Rectal smooth muscle tissue (tissue), 1 donor: ENCODE data around the gene RNF207.
"Not testable (repeated sequence)": the region's sequence is repeated elsewhere in the genome, so short reads cannot be mapped to it uniquely, and the experiment has no call there.

Experiments used
- H3K27ac ChIP-seq: one replicate; pipeline ENCODE4 v1.7.0; 2013; ENCODE audit warnings: low read depth, low read length, inconsistent platforms
- H3K27me3 ChIP-seq: one replicate; pipeline ENCODE4 v1.7.0; 2013; ENCODE audit warnings: low read length; ENCODE audit not compliant: control insufficient read depth, insufficient read depth
- H3K36me3 ChIP-seq: one replicate; pipeline ENCODE4 v1.7.0; 2013; ENCODE audit warnings: low read length; ENCODE audit not compliant: control insufficient read depth, insufficient read depth
- H3K4me1 ChIP-seq: one replicate; pipeline ENCODE4 v1.7.0; 2013; ENCODE audit warnings: low read length; ENCODE audit not compliant: control insufficient read depth, insufficient read depth
- H3K4me3 ChIP-seq: one replicate; pipeline ENCODE4 v1.7.0; 2013; ENCODE audit warnings: low read length
- H3K9ac ChIP-seq: one replicate; pipeline ENCODE4 v1.7.0; 2013; ENCODE audit warnings: low read length

The RNF207 gene

GRCh38 chr1:6210591-6211355, 4.9 kb downstream of the RNF207 start:
- Histone ChIP-seq H3K27ac (no peak overlapping the region), H3K4me3 (no peak overlapping the region), H3K27me3 (no peaks in the 10 kb centered on the region), H3K4me1 (no peaks in the 10 kb centered on the region), H3K36me3 (no peaks in the 10 kb centered on the region), H3K9ac (no peak overlapping the region)

GRCh38 chr1:6211731-6212130, 5.8 kb downstream of the RNF207 start:
- no peaks in the 10 kb centered on the region for H3K27me3 ChIP-seq
- no peak overlapping the region for H3K9ac ChIP-seq
- H3K4me3 ChIP-seq, result no peak overlapping the region
- no peak overlapping the region for H3K27ac ChIP-seq
- H3K4me1 ChIP-seq, result no peaks in the 10 kb centered on the region
- H3K36me3 ChIP-seq, result no peaks in the 10 kb centered on the region

- no peaks in the 10 kb centered on the region for H3K36me3 ChIP-seq
- no peak overlapping the region for H3K4me3 ChIP-seq
- no peaks in the 10 kb centered on the region for H3K27me3 ChIP-seq
- no peak overlapping the region for H3K9ac ChIP-seq
- H3K4me1 ChIP-seq, result no peaks in the 10 kb centered on the region
- no peak overlapping the region for H3K27ac ChIP-seq
Measured at GRCh38 chr1:6212193-6212959, 6.5 kb downstream of the RNF207 start.

- Histone ChIP-seq H3K27ac (no peak overlapping the region), H3K4me1 (no peaks in the 10 kb centered on the region), H3K9ac (no peak overlapping the region), H3K27me3 (no peaks in the 10 kb centered on the region), H3K36me3 (no peaks in the 10 kb centered on the region), H3K4me3 (no peak overlapping the region)
Measured at GRCh38 chr1:6218375-6219164, 12.7 kb downstream of the RNF207 start.

- not testable (repeated sequence) for H3K36me3 ChIP-seq, H3K27me3 ChIP-seq, H3K27ac ChIP-seq, H3K4me1 ChIP-seq, H3K9ac ChIP-seq, H3K4me3 ChIP-seq
Measured at GRCh38 chr1:6219641-6220040, 13.7 kb downstream of the RNF207 start.

GRCh38 chr1:6220236-6220635, 14.3 kb downstream of the RNF207 start:
- Histone ChIP-seq H3K9ac (no peak overlapping the region), H3K27ac (no peak overlapping the region), H3K36me3 (peaks cover 6% of the 10 kb centered on the region), H3K27me3 (no peaks in the 10 kb centered on the region), H3K4me3 (no peak overlapping the region), H3K4me1 (no peaks in the 10 kb centered on the region)

- Histone ChIP-seq H3K9ac (no peak overlapping the region), H3K4me3 (no peak overlapping the region), H3K27me3 (no peaks in the 10 kb centered on the region), H3K27ac (no peak overlapping the region), H3K4me1 (no peaks in the 10 kb centered on the region), H3K36me3 (peaks cover 6% of the 10 kb centered on the region)
Measured at GRCh38 chr1:6221210-6221784, 15.4 kb downstream of the RNF207 start.

GRCh38 chr1:6222636-6223035, 16.7 kb downstream of the RNF207 start:
- Histone ChIP-seq H3K4me1 (no peaks in the 10 kb centered on the region), H3K36me3 (peaks cover 6% of the 10 kb centered on the region), H3K9ac (no peak overlapping the region), H3K27me3 (no peaks in the 10 kb centered on the region), H3K27ac (no peak overlapping the region), H3K4me3 (no peak overlapping the region)

- Histone ChIP-seq H3K27me3 (no peaks in the 10 kb centered on the region), H3K36me3 (peaks cover 6% of the 10 kb centered on the region), H3K4me3 (no peak overlapping the region), H3K4me1 (no peaks in the 10 kb centered on the region), H3K9ac (no peak overlapping the region), H3K27ac (no peak overlapping the region)
Measured at GRCh38 chr1:6223617-6224016, 17.7 kb downstream of the RNF207 start.

GRCh38 chr1:6224718-6225117, 18.8 kb downstream of the RNF207 start:
- Histone ChIP-seq H3K27ac (no peak overlapping the region), H3K27me3 (no peaks in the 10 kb centered on the region), H3K9ac (no peak overlapping the region), H3K4me1 (no peaks in the 10 kb centered on the region), H3K4me3 (no peak overlapping the region), H3K36me3 (peaks cover 6% of the 10 kb centered on the region)

GRCh38 chr1:6225651-6226050, 19.7 kb downstream of the RNF207 start:
- peaks cover 8% of the 10 kb centered on the region for H3K36me3 ChIP-seq
- H3K27ac ChIP-seq, result no peak overlapping the region
- no peak overlapping the region for H3K4me3 ChIP-seq
- H3K27me3 ChIP-seq, result no peaks in the 10 kb centered on the region
- H3K4me1 ChIP-seq, result no peaks in the 10 kb centered on the region
- no peak overlapping the region for H3K9ac ChIP-seq

GRCh38 chr1:6233376-6233775, 27.5 kb downstream of the RNF207 start:
- H3K27ac ChIP-seq, result no peak overlapping the region
- H3K4me3 ChIP-seq, result no peak overlapping the region
- H3K27me3 ChIP-seq, result no peaks in the 10 kb centered on the region
- peaks cover 10% of the 10 kb centered on the region for H3K36me3 ChIP-seq
- no peak overlapping the region for H3K9ac ChIP-seq
- peaks cover 10% of the 10 kb centered on the region for H3K4me1 ChIP-seq
